Activated CD4-positive, alpha-beta T cell treated with anti-CD3 and anti-CD28 coated beads for 1 hour (primary cell): ENCODE results near the gene UBXN10.

Experiments used
- DNase-seq: peaks from one replicate; pipeline ENCODE4 v3.0.0-alpha.2; 2020

Gene UBXN10

GRCh38 chr1:20152599-20152930, 33.3 kb upstream of the UBXN10 start:
- no peak for DNase-seq

DNA sequence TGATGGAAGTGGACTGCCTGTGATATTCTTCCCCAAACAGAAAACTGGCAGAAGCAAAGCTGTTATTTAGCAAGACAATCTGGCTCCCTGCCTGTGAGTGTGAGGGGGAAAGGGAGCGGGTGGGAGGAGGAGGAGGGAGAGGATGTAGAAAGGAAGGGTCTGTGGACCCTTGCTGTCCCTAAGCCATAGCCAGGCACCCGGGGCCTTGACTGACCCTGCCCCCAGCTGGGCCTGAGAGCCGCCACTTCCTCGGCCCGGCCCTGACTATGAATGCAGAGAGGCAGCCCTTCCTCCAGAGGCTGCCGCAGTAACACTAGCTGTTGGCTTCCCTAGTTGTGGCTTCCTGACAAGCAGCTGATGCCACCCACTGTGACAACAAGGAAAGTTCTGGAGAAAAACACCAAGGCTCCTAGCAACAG, 32.9 kb upstream of the UBXN10 start:
- DNase-seq: no peak

DNA sequence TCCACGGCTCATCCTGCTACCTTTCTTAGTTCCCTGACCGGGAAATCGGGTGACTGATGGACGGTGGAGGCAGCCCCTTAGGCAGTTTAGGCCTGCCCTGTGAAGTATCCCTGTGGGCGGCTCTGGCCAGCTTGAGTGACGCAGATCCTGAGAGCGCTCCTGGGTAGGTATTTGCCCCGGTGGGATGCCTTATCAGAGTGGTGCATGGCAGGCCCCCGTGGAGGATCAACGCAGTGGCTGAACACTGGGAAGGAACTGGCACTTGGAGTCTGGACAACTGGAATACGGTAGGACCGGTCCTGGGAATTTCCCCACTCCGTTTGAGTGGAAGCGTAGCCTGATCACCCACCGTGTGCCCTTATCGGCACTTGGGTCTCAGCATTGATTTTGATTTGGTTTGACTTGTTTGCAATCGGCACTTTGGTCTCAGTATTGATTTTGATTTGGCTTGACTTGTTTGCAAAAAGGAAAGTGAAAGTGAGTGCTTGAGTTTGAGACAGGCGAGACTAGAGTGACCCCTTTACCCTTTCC, 31.5 kb upstream of the UBXN10 start:
- no peak for DNase-seq

- no peak for DNase-seq
Observed at GRCh38 chr1:20158358-20159070, 27.4 kb upstream of the UBXN10 start.

- no peak for DNase-seq
Observed at GRCh38 chr1:20160034-20160433, 25.9 kb upstream of the UBXN10 start.

DNA sequence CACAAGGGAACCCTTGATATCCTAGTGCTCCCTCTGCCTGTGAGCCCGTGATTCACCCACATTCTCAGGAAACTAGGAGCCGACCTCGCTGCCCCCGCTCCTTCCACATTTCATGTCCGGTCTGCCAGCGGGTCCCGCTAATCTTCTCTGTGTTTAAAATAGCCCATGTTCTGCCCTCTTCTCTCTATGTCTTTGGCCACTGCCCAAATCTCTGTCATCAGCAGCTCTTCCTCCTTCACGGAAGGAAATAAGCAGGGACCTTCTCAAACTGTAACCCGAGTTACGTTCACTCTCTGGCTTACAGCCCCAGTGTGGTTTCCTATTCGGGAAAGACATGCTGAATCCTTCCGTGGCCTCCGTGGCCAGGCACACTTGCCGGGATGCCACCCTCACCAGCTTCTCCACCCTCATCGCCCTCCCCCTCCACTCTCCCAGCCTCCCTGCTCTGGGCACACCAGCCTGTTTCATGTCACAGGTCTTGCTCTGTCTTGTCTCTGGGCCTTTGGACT, 21.1 kb upstream of the UBXN10 start:
- no peak for DNase-seq

GRCh38 chr1:20165522-20165951, 20.4 kb upstream of the UBXN10 start:
- DNase-seq: no peak

DNA sequence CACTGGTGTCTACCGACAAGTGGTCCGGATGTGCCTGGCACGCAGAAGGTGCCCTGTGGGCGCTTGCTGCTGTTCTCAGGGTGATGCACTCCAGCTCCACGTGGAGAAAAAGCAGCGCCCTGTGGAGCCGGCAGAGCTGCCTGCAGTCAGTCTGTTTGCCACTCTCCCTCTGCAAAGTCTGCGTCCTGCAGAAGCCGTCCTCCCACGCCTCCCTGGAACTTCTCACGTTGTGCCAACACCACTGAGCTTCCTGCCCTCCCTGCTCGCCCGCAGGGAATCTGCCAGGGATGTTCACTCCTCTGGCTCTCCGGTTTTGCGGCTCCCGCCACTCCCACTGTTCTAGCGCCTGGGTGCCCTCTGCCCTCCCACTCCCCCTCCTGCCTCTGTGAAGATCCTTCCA, 19.8 kb upstream of the UBXN10 start:
- DNase-seq: no peak

DNA sequence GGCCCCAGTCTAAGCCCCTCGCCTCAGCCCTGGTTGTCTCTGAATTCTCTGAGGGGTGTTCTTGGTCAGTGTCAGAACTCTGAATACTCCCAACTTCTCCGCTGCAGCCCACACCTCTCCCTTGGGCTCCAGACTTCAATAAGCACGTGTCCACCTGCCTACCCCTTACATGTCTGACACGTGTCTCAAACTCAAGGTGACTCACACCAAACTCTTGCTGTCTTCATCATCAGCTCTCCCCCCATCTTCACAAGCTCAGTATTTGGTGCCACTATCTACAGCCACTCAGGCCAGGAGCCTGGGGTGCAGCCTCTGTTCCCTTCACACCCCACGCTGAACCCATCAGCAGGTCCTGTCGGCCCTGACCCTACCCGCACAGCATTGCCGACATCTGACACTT, 18.8 kb upstream of the UBXN10 start:
- no peak for DNase-seq

GRCh38 chr1:20168564-20169491, 17.1 kb upstream of the UBXN10 start:
- no peak for DNase-seq

DNA sequence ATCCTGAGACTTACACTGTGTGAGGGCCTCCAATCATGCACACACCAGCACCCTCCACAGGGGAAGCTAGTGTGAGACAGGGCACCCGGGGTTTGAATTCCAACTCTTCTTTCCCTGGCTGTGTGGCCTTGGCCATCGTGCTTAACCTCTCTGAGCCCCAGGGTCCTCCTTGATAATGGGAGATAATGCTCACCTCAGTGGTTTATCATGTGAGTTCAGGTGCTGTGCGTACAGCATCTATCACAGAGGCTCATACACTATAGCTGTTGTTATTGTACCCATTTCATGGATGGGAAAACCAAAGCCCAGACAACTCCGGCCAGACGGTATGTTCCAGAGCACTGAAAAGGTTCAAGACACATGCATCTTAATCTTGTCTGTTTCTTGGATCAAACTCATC, 16.0 kb upstream of the UBXN10 start:
- no peak for DNase-seq

GRCh38 chr1:20172033-20172590, 13.8 kb upstream of the UBXN10 start:
- DNase-seq: no peak

GRCh38 chr1:20174937-20175666, 10.8 kb upstream of the UBXN10 start:
- DNase-seq: no peak

GRCh38 chr1:20178634-20179370, 7.1 kb upstream of the UBXN10 start:
- no peak for DNase-seq

- no peak for DNase-seq
Observed at GRCh38 chr1:20179371-20180128, 6.3 kb upstream of the UBXN10 start.

GRCh38 chr1:20180129-20180843, 5.6 kb upstream of the UBXN10 start:
- no peak for DNase-seq

- DNase-seq: no peak
Observed at GRCh38 chr1:20180844-20181207, 5.1 kb upstream of the UBXN10 start.

DNA sequence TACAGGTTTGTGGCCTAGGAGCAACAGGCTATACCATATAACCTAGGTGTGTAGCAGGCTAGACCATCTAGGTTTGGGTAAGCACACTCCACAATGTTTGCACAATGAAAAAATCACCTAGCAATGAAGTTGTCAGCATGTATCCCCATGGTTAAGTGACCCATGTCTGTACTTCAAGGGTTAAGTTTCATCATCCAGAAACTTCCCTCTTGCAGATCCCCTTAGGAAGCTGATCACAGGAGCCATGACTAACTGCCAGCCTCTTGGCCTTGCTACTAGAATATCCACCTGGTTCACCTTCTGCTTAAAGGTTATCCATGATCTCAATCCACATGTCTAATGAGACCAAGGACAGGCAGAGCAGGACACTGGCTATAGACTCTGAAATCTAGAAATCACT, 3.5 kb upstream of the UBXN10 start:
- DNase-seq: no peak

DNA sequence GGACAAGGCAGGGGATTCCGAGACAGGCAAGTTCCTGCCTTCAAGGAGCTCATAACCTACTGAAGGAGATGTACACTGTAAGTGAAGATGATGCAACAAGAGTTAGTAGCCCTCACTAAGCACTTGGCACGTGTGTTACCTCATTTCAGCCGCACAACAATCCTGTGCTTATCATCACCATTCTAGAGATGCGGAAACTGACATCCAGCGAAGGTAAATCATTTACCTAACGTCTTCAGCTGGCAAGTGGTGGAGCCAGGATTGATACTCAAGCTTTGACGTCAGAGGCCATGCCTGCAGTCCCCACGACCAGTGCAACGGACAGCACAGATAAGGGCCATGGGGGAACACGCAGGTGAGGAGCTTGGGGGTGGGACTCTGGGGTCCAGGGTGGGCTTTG, 2.9 kb upstream of the UBXN10 start:
- DNase-seq: no peak

DNA sequence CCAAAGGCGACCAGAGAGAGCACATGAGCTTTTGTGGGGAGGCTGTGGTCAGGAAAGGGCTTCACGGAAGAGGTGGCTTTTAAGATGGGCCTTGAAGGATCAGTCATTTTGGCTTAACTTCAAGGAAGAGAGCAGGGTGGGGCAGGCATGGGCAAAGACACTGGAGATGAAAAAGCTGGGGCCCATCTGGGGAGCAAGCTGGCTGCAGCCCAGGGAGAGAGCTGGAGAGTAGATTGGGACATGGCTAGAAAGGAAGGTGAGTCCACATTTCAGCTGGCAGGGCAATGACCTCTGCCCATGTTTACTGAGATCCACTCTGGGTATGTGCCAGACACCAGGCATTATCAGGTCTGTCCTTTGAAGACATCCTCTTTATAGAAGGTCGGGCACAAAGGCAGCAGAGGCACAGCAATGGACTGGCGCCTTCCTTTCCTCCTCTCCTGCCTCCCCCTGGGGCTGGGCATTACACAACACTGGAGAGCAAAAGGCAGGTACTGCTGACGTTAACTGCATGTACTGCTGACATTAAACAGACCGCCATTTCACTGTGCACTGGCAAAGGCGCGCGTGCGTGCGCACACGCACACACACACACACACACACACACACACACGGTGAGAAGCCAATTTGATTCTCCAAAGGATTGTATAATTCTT, 2.2 kb upstream of the UBXN10 start:
- DNase-seq: no peak
